Brain microvascular endothelial cell (primary cell): ENCODE results near the gene MYH15.
A peak's percentile ranks its signal among the peaks of the same experiment; 100 is the strongest.

Source experiments
- DNase-seq: peaks from one replicate; pipeline ENCODE4 v3.0.0-alpha.2; 2020
- H3K27ac ChIP-seq: fragments of 250-450 bp; sonication (Bioruptor Pico); 2 replicates; pipeline ENCODE4 v1.5.1; 2020; ENCODE audit warnings: mild to moderate bottlenecking, moderate library complexity
- H3K27me3 ChIP-seq: fragments of 250-450 bp; sonication (Bioruptor Pico); replicated peaks from 2 replicates; pipeline ENCODE4 v1.5.1; 2020; ENCODE audit warnings: mild to moderate bottlenecking
- H3K36me3 ChIP-seq: fragments of 250-450 bp; sonication (Bioruptor Pico); replicated peaks from 2 replicates; pipeline ENCODE4 v1.5.1; 2020; ENCODE audit warnings: mild to moderate bottlenecking
- H3K4me3 ChIP-seq: 2 replicates; pipeline ENCODE4 v1.5.1; 2011; ENCODE audit warnings: low read depth, mild to moderate bottlenecking, control low read depth, low read length, moderate library complexity
- in situ Hi-C: cut with HindIII; loops from 2 replicates; pipeline ENCODE4 v1.10.0; 2017; ENCODE audit warnings: low sequenced_read_pairs, low pct_ligation_motif_present
- TF ChIP-seq, protein P1 (sequence below): IDR thresholded peaks from 2 replicates; pipeline ENCODE4 v1.5.1; 2011; ENCODE audit warnings: low read depth, mild to moderate bottlenecking, moderate library complexity, low read length, control low read depth, inconsistent platforms; ENCODE audit errors: missing control alignments

The MYH15 gene

GRCh38 chr3:108472001-108472591 lies 38.3 kb downstream of the MYH15 start:
- H3K36me3 ChIP-seq, result no peaks in the 10 kb centered on the region
- peak; percentile 85 for DNase-seq
- H3K4me3 ChIP-seq, result peak overlapping the region; percentile 21
- TF ChIP-seq, protein P1, sequence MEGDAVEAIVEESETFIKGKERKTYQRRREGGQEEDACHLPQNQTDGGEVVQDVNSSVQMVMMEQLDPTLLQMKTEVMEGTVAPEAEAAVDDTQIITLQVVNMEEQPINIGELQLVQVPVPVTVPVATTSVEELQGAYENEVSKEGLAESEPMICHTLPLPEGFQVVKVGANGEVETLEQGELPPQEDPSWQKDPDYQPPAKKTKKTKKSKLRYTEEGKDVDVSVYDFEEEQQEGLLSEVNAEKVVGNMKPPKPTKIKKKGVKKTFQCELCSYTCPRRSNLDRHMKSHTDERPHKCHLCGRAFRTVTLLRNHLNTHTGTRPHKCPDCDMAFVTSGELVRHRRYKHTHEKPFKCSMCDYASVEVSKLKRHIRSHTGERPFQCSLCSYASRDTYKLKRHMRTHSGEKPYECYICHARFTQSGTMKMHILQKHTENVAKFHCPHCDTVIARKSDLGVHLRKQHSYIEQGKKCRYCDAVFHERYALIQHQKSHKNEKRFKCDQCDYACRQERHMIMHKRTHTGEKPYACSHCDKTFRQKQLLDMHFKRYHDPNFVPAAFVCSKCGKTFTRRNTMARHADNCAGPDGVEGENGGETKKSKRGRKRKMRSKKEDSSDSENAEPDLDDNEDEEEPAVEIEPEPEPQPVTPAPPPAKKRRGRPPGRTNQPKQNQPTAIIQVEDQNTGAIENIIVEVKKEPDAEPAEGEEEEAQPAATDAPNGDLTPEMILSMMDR, result no peak
- H3K27me3 ChIP-seq, result no peaks in the 10 kb centered on the region
- in situ Hi-C loops, result no loop called here
- peak overlapping the region; percentile 62 for H3K27ac ChIP-seq

GRCh38 chr3:108471426-108471825 lies 39.0 kb downstream of the MYH15 start:
- TF ChIP-seq, protein P1, result no peak
- in situ Hi-C loops, result no loop called here
- no peaks in the 10 kb centered on the region for H3K36me3 ChIP-seq
- no peaks in the 10 kb centered on the region for H3K27me3 ChIP-seq
- no peak overlapping the region for H3K4me3 ChIP-seq
- DNase-seq, result no peak
- peak overlapping the region; percentile 62 for H3K27ac ChIP-seq

GRCh38 chr3:108469126-108469525 lies 41.3 kb downstream of the MYH15 start:
- no peak for DNase-seq
- H3K27ac ChIP-seq, result no peak overlapping the region
- in situ Hi-C loops, result no loop called here
- H3K4me3 ChIP-seq, result no peak overlapping the region
- no peaks in the 10 kb centered on the region for H3K36me3 ChIP-seq
- TF ChIP-seq, protein P1, result no peak
- no peaks in the 10 kb centered on the region for H3K27me3 ChIP-seq

DNA sequence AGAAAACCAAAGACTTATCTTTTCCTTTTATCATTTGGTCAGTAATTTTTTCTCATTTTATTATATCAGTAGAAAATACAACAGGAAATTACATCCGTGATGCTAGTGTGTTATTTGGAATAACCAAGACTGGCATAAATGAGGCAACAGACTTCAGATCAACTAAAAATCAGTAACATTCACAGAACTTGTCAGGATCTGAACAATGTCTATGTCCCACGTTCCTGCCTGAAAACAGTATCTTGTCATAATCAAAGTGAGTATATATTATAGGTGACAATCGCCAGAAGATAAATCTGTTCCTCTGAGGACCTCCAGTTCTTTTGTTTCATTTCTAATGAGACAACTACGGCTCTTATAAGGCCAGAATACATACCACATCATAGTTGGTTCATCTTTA lies 41.8 kb downstream of the MYH15 start:
- Histone ChIP-seq H3K27ac (no peak overlapping the region), H3K27me3 (no peaks in the 10 kb centered on the region), H3K4me3 (no peak overlapping the region), H3K36me3 (no peaks in the 10 kb centered on the region)
- TF ChIP-seq, protein P1, result no peak
- no peak for DNase-seq
- in situ Hi-C loops, result no loop called here

GRCh38 chr3:108462899-108463298 lies 47.5 kb downstream of the MYH15 start:
- peak; percentile 31 for DNase-seq
- no peak overlapping the region for H3K4me3 ChIP-seq
- no peaks in the 10 kb centered on the region for H3K27me3 ChIP-seq
- no peaks in the 10 kb centered on the region for H3K36me3 ChIP-seq
- in situ Hi-C loops, result no loop called here
- TF ChIP-seq, protein P1, result peak; percentile 4
- H3K27ac ChIP-seq, result no peak overlapping the region

GRCh38 chr3:108461661-108462111 lies 48.7 kb downstream of the MYH15 start:
- Histone ChIP-seq H3K4me3 (no peak overlapping the region), H3K27ac (no peak overlapping the region), H3K27me3 (no peaks in the 10 kb centered on the region), H3K36me3 (no peaks in the 10 kb centered on the region)
- no peak for DNase-seq
- TF ChIP-seq, protein P1, result no peak
- in situ Hi-C loops, result no loop called here
